Mesodermal cell (in vitro differentiated cells): ENCODE data around the gene RBM20.
"Not testable (repeated sequence)": the region's sequence is repeated elsewhere in the genome, so short reads cannot be mapped to it uniquely, and the experiment has no call there.

Experiments
- H3K27ac ChIP-seq: 2 replicates; pipeline ENCODE4 v1.7.0; 2013; ENCODE audit warnings: mild to moderate bottlenecking, low read depth, low read length, moderate library complexity; ENCODE audit not compliant: severe bottlenecking
- H3K36me3 ChIP-seq: 2 replicates; pipeline ENCODE4 v1.7.1; 2013; ENCODE audit warnings: mild to moderate bottlenecking, low read length, moderate library complexity; ENCODE audit not compliant: control insufficient read depth, insufficient read depth
- H3K4me1 ChIP-seq: one replicate; pipeline ENCODE4 v1.7.1; 2013; ENCODE audit warnings: mild to moderate bottlenecking, low read length; ENCODE audit not compliant: insufficient read depth, control insufficient read depth, poor library complexity, severe bottlenecking
- H3K4me3 ChIP-seq: 2 replicates; pipeline ENCODE4 v1.7.0; 2013; ENCODE audit warnings: low read length, control low read depth, mild to moderate bottlenecking; ENCODE audit not compliant: insufficient read depth, poor library complexity, severe bottlenecking; ENCODE audit errors: extremely low read depth
- H3K9me3 ChIP-seq: 2 replicates; pipeline ENCODE4 v1.7.1; 2013; ENCODE audit warnings: mild to moderate bottlenecking, low read length, moderate library complexity; ENCODE audit not compliant: control insufficient read depth
- WGBS, 2 experiments: methylation state at CpG; one replicate each; pipeline ENCODE4 v1.1.5; 2013; ENCODE audit warnings: missing lambda C conversion rate in 2 of 2; ENCODE audit not compliant: insufficient coverage in 2 of 2; 5-methylcytosine and 5-hydroxymethylcytosine counted together

The RBM20 gene

GRCh38 chr10:110757586-110757985 lies 113.5 kb downstream of the RBM20 start:
- Histone ChIP-seq H3K9me3 (no peaks in the 10 kb centered on the region), H3K36me3 (no peaks in the 10 kb centered on the region), H3K4me1 (peaks cover 26% of the 10 kb centered on the region), H3K4me3 (no peak overlapping the region), H3K27ac (no peak overlapping the region)
- 86% methylated on average over 1 of the region's 1 CpG; no CpG with 5 or more reads in 1 of the 2 experiments for WGBS, 2 experiments

- Histone ChIP-seq H3K4me3 (no peak overlapping the region), H3K9me3 (no peaks in the 10 kb centered on the region), H3K27ac (peak overlapping the region; percentile 36), H3K36me3 (no peaks in the 10 kb centered on the region), H3K4me1 (peaks cover 32% of the 10 kb centered on the region)
- WGBS, 2 experiments: 95 to 96% methylated on average over 5 to 7 of the region's 8 CpGs
Measured at GRCh38 chr10:110758128-110758765, 114.1 kb downstream of the RBM20 start.

- H3K4me1 ChIP-seq: peaks cover 36% of the 10 kb centered on the region
- no peaks in the 10 kb centered on the region for H3K9me3 ChIP-seq
- H3K4me3 ChIP-seq: no peak overlapping the region
- H3K27ac ChIP-seq: peak overlapping the region; percentile 91
- no peaks in the 10 kb centered on the region for H3K36me3 ChIP-seq
- 51 to 67% methylated on average over 4 of the region's 4 CpGs for WGBS, 2 experiments
Measured at GRCh38 chr10:110758898-110759297, 114.8 kb downstream of the RBM20 start.

DNA sequence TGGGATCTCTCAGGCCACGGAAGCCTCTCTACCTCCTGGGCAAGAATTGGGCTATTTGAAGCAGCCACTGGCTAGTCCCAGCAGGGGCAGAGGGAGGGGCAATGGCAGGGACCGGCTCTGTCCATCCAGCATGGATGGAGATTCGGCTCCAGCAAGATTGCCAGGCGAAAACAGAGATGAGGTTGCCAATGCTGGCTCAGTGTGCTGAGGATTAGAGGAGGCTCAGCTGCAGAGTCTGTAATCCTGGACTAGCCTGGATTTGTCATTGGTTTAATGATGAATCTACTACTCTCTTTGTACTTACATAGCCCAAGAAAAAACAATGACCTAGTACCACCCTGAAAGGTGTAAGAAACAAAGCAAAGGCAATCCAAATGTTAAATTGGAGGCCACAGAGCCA lies 115.4 kb downstream of the RBM20 start:
- no peaks in the 10 kb centered on the region for H3K9me3 ChIP-seq
- no peaks in the 10 kb centered on the region for H3K36me3 ChIP-seq
- no peak overlapping the region for H3K4me3 ChIP-seq
- peaks cover 43% of the 10 kb centered on the region for H3K4me1 ChIP-seq
- H3K27ac ChIP-seq: peak overlapping the region; percentile 91
- 91 to 92% methylated on average over 3 to 4 of the region's 4 CpGs for WGBS, 2 experiments

GRCh38 chr10:110762109-110762848 lies 118.1 kb downstream of the RBM20 start:
- no peak overlapping the region for H3K27ac ChIP-seq
- no peak overlapping the region for H3K4me3 ChIP-seq
- H3K4me1 ChIP-seq: peaks cover 57% of the 10 kb centered on the region
- H3K36me3 ChIP-seq: no peaks in the 10 kb centered on the region
- 90 to 98% methylated on average over 6 of the region's 8 CpGs for WGBS, 2 experiments
- no peaks in the 10 kb centered on the region for H3K9me3 ChIP-seq

DNA sequence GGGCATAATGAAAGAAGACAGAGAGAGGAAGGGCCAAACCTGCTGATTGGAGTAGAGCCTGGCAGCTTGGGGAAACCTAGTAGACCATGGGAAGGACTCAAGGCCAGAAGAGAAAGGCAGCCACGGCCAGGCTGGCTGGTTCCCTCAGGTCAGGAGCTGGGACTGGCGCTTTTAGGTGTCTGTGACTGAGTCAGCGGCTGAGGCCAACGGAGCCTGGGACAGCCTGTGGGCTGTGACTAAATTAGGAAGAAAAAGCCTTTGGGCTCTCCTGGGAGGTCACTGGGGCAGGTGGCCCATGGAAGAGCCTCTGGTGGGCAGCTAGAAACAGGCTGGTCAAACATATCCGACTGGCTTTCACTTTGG lies 118.7 kb downstream of the RBM20 start:
- 82 to 89% methylated on average over 5 of the region's 5 CpGs for WGBS, 2 experiments
- H3K36me3 ChIP-seq: no peaks in the 10 kb centered on the region
- no peaks in the 10 kb centered on the region for H3K9me3 ChIP-seq
- H3K27ac ChIP-seq: no peak overlapping the region
- peaks cover 54% of the 10 kb centered on the region for H3K4me1 ChIP-seq
- no peak overlapping the region for H3K4me3 ChIP-seq

DNA sequence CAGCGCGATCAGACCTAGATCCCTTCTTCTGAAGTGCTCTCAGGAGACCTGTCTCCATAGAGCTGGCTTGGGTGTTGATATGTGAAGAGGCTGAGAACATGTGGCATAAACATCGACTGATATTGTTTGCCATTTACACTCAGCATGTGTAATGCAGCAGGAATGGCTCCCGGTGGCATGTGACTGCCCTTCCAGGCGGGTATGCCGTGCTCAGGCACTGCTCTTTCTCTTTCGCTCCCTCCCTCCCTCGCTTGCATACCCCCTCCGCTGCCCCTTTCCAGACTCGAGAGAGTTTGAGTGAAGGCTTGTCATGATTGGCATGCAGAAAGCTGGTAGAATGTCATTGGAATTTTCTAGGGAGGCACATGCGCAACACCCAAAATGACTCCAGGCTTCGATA lies 120.2 kb downstream of the RBM20 start:
- Histone ChIP-seq H3K36me3 (no peaks in the 10 kb centered on the region), H3K4me3 (no peak overlapping the region), H3K27ac (no peak overlapping the region), H3K9me3 (no peaks in the 10 kb centered on the region), H3K4me1 (peaks cover 45% of the 10 kb centered on the region)
- WGBS, 2 experiments: 87 to 91% methylated on average over 8 of the region's 12 CpGs

GRCh38 chr10:110764793-110765512 lies 120.8 kb downstream of the RBM20 start:
- H3K4me3 ChIP-seq: no peak overlapping the region
- H3K27ac ChIP-seq: no peak overlapping the region
- WGBS, 2 experiments: 87 to 92% methylated on average over 12 to 13 of the region's 13 CpGs
- H3K9me3 ChIP-seq: no peaks in the 10 kb centered on the region
- peaks cover 39% of the 10 kb centered on the region for H3K4me1 ChIP-seq
- H3K36me3 ChIP-seq: no peaks in the 10 kb centered on the region

- Histone ChIP-seq H3K36me3 (no peaks in the 10 kb centered on the region), H3K27ac (no peak overlapping the region), H3K4me1 (peaks cover 38% of the 10 kb centered on the region), H3K9me3 (no peaks in the 10 kb centered on the region), H3K4me3 (no peak overlapping the region)
- 92 to 97% methylated on average over 3 to 5 of the region's 8 CpGs for WGBS, 2 experiments
Measured at GRCh38 chr10:110765513-110766319, 121.6 kb downstream of the RBM20 start.

- H3K4me3 ChIP-seq, H3K27ac ChIP-seq, H3K9me3 ChIP-seq, H3K36me3 ChIP-seq: not testable (repeated sequence)
- H3K4me1 ChIP-seq: peaks cover 36% of the 10 kb centered on the region
- 95 to 96% methylated on average over 8 to 9 of the region's 29 CpGs for WGBS, 2 experiments
Measured at GRCh38 chr10:110767601-110768000, 123.5 kb downstream of the RBM20 start.
